PC-9 (cell line): Measurements from ENCODE around the gene RAB9B. TPM values are rescaled to one million over a fixed set of nuclear protein-coding genes. Genes with fewer than 3 reads are reported as not detected.

ENCODE experiments used
- BruUV-seq: library from RNA; stranded (reverse); fragments of 400-500 nt; replicated peaks from 2 replicates; lab custom pipeline; 2021; lab: Mats Ljungman, UMichigan
- CTCF ChIA-PET: fragments of 300-600 bp; sonication (Branson Sonifier 250); formaldehyde crosslinking; loops from one replicate; lab custom pipeline; 2022; ENCODE audit warnings: antibody characterized with exemption; lab: Charles Lee
- POLR2A ChIA-PET: fragments of 300-600 bp; sonication (Branson Sonifier 250); formaldehyde crosslinking; loops from one replicate; lab custom pipeline; 2022; ENCODE audit warnings: antibody characterized with exemption; ENCODE audit not compliant: unreplicated experiment; lab: Charles Lee
- DNase-seq, 2 experiments: peaks; one replicate each; pipeline versions ENCODE4 v3.0.0 to v3.0.0-alpha.2; 2015 to 2022; ENCODE audit warnings: mixed read lengths in 1 of 2
- H2AFZ ChIP-seq: fragments of 200-600 bp; sonication (generic); 2 replicates; pipeline ENCODE4 v1.8.1; 2017; ENCODE audit warnings: antibody characterized with exemption
- H3F3A ChIP-seq: fragments of 200-600 bp; sonication (generic); 2 replicates; pipeline ENCODE4 v1.8.1; 2017; ENCODE audit warnings: antibody characterized with exemption, mild to moderate bottlenecking, low read depth; ENCODE audit not compliant: insufficient read depth
- H3K27ac ChIP-seq: fragments of 200-600 bp; sonication (generic); 2 replicates; pipeline ENCODE4 v1.6.1; 2016; ENCODE audit warnings: mixed run types
- H3K27me3 ChIP-seq: fragments of 200-600 bp; sonication (generic); 2 replicates; pipeline ENCODE4 v1.6.1; 2016; ENCODE audit warnings: low read depth, mixed run types; ENCODE audit not compliant: insufficient read depth
- H3K36me3 ChIP-seq: fragments of 200-600 bp; sonication (generic); 2 replicates; pipeline ENCODE4 v1.6.1; 2016; ENCODE audit warnings: low read depth, mixed run types
- H3K4me1 ChIP-seq: fragments of 200-600 bp; sonication (generic); replicated peaks from 2 replicates; pipeline ENCODE4 v1.6.1; 2016; ENCODE audit warnings: mixed run types; ENCODE audit not compliant: insufficient read depth
- H3K4me2 ChIP-seq: fragments of 200-600 bp; sonication (generic); 2 replicates; pipeline ENCODE4 v1.6.1; 2017; ENCODE audit warnings: mixed run types
- H3K4me3 ChIP-seq: fragments of 200-600 bp; sonication (generic); 2 replicates; pipeline ENCODE4 v1.6.1; 2016; ENCODE audit warnings: mixed run types
- H3K79me2 ChIP-seq: fragments of 200-600 bp; sonication (generic); 2 replicates; pipeline ENCODE4 v1.6.1; 2017; ENCODE audit warnings: low read depth, mixed run types
- H3K9me2 ChIP-seq: fragments of 200-600 bp; sonication (generic); 2 replicates; pipeline ENCODE4 v1.8.1; 2017; ENCODE audit warnings: mild to moderate bottlenecking; ENCODE audit not compliant: insufficient read depth
- H3K9me3 ChIP-seq: fragments of 200-600 bp; sonication (generic); 2 replicates; pipeline ENCODE4 v1.8.1; 2016; ENCODE audit warnings: low read depth; ENCODE audit not compliant: insufficient read depth
- H4K20me1 ChIP-seq: fragments of 200-600 bp; sonication (generic); 2 replicates; pipeline ENCODE4 v1.8.1; 2017; ENCODE audit not compliant: insufficient read depth
- EZH2 ChIP-seq: fragments of 200-600 bp; sonication (generic); IDR thresholded peaks from 2 replicates; pipeline ENCODE4 v1.8.0; 2017; ENCODE audit warnings: antibody characterized with exemption, low read depth
- intact Hi-C: fragments of 100-400 bp; cut with micrococcal nuclease; formaldehyde crosslinking; loops from one replicate; pipeline ENCODE4 v1.10.0; 2022; ENCODE audit not compliant: unreplicated experiment
- total RNA-seq: library from RNA; stranded (reverse); gene quantifications from 2 replicates; pipeline ENCODE4 v1.2.3, GENCODE V29; 2021
- TF ChIP-seq, protein P1 (sequence below): fragments of 200-600 bp; sonication (generic); conservative IDR thresholded peaks from 2 replicates; pipeline ENCODE4 v1.6.1; 2017; ENCODE audit warnings: mixed run types, antibody characterized with exemption, mild to moderate bottlenecking, moderate library complexity

The RAB9B gene
- total RNA-seq, 1 experiment from 2014 or later, result not detected

GRCh38 chrX:103800318-103800717 lies 31.7 kb downstream of the RAB9B start:
- Histone ChIP-seq H3K4me1 (no peaks in the 10 kb centered on the region), H3K27ac (no peak overlapping the region), H3F3A (no peaks in the 10 kb centered on the region), H3K9me2 (no peaks in the 10 kb centered on the region), H3K79me2 (no peaks in the 10 kb centered on the region), H3K27me3 (no peaks in the 10 kb centered on the region), H3K9me3 (no peaks in the 10 kb centered on the region; the same call in 1 of the 2 replicates), H4K20me1 (no peaks in the 10 kb centered on the region), H3K4me3 (no peak overlapping the region), H3K4me2 (no peak overlapping the region), H3K36me3 (no peaks in the 10 kb centered on the region), H2AFZ (no peak overlapping the region)
- TF ChIP-seq, protein P1, sequence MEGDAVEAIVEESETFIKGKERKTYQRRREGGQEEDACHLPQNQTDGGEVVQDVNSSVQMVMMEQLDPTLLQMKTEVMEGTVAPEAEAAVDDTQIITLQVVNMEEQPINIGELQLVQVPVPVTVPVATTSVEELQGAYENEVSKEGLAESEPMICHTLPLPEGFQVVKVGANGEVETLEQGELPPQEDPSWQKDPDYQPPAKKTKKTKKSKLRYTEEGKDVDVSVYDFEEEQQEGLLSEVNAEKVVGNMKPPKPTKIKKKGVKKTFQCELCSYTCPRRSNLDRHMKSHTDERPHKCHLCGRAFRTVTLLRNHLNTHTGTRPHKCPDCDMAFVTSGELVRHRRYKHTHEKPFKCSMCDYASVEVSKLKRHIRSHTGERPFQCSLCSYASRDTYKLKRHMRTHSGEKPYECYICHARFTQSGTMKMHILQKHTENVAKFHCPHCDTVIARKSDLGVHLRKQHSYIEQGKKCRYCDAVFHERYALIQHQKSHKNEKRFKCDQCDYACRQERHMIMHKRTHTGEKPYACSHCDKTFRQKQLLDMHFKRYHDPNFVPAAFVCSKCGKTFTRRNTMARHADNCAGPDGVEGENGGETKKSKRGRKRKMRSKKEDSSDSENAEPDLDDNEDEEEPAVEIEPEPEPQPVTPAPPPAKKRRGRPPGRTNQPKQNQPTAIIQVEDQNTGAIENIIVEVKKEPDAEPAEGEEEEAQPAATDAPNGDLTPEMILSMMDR, result no peak
- TF ChIP-seq EZH2, result no peak
- ChIA-PET POLR2A (no interaction called here), CTCF (no interaction called here)
- intact Hi-C loops, result no loop called here
- BruUV-seq, result no TSS peak
- no peak for DNase-seq

GRCh38 chrX:103797691-103798090 lies 34.4 kb downstream of the RAB9B start:
- DNase-seq, result no peak

DNA sequence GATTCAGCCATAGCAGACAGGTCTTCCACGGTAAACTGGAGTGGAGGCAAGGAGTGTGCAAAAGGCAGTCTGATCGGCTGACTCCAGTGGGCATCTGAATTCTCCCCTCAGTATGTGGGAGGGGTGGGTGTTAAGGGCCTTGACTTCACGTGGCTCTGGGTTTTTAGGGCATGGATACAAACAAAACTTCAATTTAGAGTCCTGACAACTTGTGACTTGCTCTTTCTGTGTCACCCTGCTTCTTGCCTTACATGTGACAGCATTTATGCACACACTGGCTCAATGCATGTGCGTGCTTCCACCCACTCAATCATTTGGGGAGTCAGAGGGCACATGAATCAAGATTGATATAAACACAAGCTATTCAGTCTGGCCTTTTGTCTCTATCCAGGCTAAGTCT lies 37.9 kb downstream of the RAB9B start:
- intact Hi-C loops, result no loop called here
- Histone ChIP-seq H2AFZ (no peak overlapping the region), H3K4me3 (no peak overlapping the region), H3K36me3 (no peaks in the 10 kb centered on the region), H4K20me1 (no peaks in the 10 kb centered on the region), H3K9me3 (no peaks in the 10 kb centered on the region), H3K4me1 (no peaks in the 10 kb centered on the region), H3K27me3 (peaks cover 9% of the 10 kb centered on the region; the same call in 1 of the 2 replicates), H3K9me2 (no peaks in the 10 kb centered on the region), H3K4me2 (no peak overlapping the region), H3K27ac (no peak overlapping the region), H3K79me2 (no peaks in the 10 kb centered on the region), H3F3A (no peaks in the 10 kb centered on the region)
- TF ChIP-seq, protein P1, result no peak
- no peak for TF ChIP-seq EZH2
- DNase-seq, result no peak
- BruUV-seq, result no TSS peak
- POLR2A ChIA-PET, result no interaction called here
- CTCF ChIA-PET, result no interaction called here

More at GRCh38 chrX:103797691-103798090, 34.4 kb downstream of the RAB9B start:
- Histone ChIP-seq H3K79me2 (no peaks in the 10 kb centered on the region), H3K4me2 (no peak overlapping the region), H3K4me3 (no peak overlapping the region), H3K9me2 (no peaks in the 10 kb centered on the region), H3K27me3 (no peaks in the 10 kb centered on the region), H4K20me1 (no peaks in the 10 kb centered on the region), H3F3A (no peaks in the 10 kb centered on the region), H3K4me1 (no peaks in the 10 kb centered on the region), H2AFZ (no peak overlapping the region), H3K36me3 (no peaks in the 10 kb centered on the region), H3K27ac (no peak overlapping the region), H3K9me3 (no peaks in the 10 kb centered on the region; the same call in 1 of the 2 replicates)
- TF ChIP-seq, protein P1, result no peak
- no peak for TF ChIP-seq EZH2
- intact Hi-C loops, result no loop called here
- ChIA-PET CTCF (no interaction called here), POLR2A (no interaction called here)
- no TSS peak for BruUV-seq
